D721Med (cell line): ENCODE data around the gene SERPINB3.
"Not testable (repeated sequence)": the region's sequence is repeated elsewhere in the genome, so short reads cannot be mapped to it uniquely, and the experiment has no call there.

Experiments
- DNase-seq: peaks from one replicate; pipeline ENCODE4 v3.0.0; 2011; ENCODE audit warnings: low spot score; ENCODE audit not compliant: insufficient read length
- FAIRE-seq: peaks from 2 replicates; lab custom pipeline; 2011; peaks lifted over from hg19 to GRCh38; lab: Jason Lieb, UNC
- TF ChIP-seq, protein P1 (sequence below): IDR thresholded peaks from 2 replicates; pipeline ENCODE4 v1.5.1; 2012; ENCODE audit warnings: mild to moderate bottlenecking, control low read depth; ENCODE audit not compliant: insufficient read depth; ENCODE audit errors: missing control alignments

The SERPINB3 gene

DNA sequence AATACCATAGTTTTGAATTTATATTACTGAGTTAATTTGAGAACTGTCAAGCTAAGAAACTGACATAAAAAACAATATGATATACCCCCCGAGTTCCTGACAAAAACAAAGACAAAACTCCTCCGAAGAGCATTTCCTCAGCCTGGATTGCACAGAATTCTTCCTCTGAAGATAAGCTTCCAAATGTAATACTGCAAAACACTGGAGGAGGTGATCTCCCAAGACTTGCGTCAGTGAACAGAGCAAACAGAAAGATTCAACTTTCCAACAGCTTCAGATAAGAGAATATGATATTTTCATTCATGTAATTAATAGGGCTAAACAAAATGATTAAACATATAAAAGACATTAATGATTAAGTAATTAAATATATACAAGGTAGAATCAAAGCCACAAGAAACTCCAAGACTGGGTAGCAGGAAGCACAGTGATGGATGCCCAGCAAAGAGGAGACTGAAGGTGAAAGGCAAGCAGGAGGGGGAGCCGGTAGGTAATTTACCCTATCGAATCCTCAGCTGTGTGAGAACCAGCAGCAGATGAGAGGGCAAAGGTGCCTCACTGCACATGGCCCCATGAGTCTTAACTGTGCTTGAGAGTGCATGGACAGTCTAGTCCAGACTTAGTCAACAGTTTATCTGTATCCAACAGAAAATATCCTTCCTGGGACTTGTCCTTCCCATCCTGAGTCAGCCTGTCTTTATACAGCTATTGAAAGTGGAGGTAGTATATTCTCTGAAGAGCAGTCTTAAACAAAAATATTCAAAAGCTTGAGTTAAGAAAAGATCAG lies 18.3 kb upstream of the SERPINB3 start:
- FAIRE-seq, result peak; percentile 90
- no peak for DNase-seq
- TF ChIP-seq, protein P1, sequence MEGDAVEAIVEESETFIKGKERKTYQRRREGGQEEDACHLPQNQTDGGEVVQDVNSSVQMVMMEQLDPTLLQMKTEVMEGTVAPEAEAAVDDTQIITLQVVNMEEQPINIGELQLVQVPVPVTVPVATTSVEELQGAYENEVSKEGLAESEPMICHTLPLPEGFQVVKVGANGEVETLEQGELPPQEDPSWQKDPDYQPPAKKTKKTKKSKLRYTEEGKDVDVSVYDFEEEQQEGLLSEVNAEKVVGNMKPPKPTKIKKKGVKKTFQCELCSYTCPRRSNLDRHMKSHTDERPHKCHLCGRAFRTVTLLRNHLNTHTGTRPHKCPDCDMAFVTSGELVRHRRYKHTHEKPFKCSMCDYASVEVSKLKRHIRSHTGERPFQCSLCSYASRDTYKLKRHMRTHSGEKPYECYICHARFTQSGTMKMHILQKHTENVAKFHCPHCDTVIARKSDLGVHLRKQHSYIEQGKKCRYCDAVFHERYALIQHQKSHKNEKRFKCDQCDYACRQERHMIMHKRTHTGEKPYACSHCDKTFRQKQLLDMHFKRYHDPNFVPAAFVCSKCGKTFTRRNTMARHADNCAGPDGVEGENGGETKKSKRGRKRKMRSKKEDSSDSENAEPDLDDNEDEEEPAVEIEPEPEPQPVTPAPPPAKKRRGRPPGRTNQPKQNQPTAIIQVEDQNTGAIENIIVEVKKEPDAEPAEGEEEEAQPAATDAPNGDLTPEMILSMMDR, result no peak

DNA sequence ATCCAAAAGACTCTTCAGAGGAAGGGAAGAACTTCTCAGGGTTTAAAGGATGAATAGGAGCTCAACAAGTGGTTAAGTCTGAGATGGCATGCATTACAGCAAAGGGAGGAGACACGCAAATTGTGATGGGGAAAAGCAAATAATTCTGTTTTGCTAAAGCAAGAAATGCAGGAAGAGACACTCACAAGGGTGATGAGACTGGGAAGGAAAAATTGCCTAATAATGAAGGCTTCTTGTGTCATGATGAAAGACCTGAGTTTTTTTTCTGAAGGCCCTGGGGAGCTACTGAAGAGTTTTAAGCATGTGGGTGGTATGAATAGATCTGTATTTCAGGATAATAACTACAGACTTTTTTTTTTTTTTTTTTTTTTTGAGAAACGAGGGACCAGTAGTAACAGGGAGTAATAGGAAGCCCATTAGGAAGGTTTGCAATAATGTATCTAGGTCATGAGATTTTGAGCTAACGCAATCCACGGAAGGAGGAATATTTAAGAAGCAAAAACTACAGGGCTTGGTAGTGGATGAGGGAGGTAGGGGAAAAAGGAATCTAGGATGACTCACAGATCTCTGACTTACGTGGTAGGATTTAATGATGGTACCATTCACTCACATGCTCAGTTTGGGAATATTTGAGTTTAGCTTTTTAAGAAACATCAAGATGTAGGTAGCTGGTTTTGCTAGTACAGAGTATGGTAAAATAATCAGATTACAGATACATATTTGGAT lies 16.0 kb upstream of the SERPINB3 start:
- TF ChIP-seq, protein P1, result no peak
- FAIRE-seq (peak; percentile 93), DNase-seq (no peak)

DNA sequence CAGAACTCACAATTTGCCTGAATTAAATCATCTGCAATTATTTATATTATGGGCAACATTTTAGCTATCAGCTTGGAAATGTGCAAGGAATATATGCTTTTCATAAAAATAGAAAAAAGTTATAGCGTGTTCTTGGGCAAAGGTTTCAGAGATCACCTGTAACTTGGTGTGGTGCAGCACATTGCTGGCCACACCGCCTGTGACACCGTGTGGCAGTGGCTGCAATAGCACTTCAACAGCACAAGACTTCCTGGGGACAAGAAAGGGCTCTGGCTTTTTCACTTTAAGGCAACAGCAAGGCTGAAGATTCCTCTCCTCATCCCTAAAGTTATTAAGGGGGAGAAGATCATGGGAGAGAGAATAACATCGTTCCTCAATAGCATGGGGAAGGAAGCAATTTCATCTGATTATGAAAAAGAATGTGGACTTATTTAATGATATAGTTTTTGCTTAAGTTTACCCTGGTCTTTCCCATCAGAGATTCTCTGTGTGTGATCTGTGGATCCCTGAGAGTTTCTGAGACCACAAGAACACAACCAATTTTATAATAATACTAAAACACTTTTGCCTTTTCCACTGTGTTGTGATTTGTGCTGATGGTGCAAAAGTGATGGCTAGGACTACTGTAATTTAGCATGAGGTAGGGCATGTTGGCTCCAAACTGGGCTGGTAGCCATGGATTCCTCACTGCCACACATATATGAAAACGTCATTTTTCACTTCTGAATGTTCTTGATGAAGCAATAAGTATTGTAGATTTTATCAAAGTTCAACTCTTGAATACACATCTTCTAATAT lies 15.0 kb upstream of the SERPINB3 start:
- FAIRE-seq, result peak; percentile 98
- TF ChIP-seq, protein P1, result peak; percentile 6
- no peak for DNase-seq

DNA sequence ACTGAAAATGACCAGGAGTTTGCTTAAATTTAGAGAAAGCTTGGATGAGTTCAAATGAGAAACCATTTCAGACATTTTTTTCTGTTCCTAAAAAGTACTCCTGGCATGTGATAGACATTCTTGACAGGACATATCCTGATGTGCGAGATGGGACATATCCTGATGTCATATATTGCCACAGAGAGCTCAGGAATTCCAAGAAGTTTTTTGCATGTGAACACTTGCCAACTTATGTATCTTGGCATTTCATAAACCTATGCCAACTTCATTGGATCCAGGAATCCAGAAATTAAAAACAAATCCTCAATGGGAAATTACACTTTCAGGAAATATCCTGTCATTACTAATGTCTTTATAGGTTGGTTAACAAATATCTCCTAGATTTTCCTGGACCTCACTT lies 2.9 kb upstream of the SERPINB3 start:
- DNase-seq, result no peak
- TF ChIP-seq, protein P1, result no peak
- no peak for FAIRE-seq

DNA sequence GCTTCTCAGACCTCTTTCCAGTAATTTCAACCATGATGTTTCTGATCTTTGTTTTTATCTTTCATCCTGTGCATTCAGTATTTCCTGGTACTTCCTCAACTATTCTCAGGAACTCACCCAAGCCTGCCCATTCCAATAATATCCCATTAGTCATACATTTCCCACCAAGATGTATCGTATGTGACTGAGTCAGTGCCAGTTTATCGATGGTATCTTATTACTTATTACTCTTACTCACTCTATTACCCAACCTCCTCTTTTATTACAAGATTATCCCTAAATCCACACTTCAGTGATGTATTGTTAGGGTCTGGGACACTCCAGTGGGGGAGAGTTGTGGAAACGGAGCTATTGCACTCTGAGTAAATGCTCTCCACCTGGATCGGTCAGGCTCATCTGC lies 2.8 kb downstream of the SERPINB3 start:
- not testable (repeated sequence) for DNase-seq, FAIRE-seq

DNA sequence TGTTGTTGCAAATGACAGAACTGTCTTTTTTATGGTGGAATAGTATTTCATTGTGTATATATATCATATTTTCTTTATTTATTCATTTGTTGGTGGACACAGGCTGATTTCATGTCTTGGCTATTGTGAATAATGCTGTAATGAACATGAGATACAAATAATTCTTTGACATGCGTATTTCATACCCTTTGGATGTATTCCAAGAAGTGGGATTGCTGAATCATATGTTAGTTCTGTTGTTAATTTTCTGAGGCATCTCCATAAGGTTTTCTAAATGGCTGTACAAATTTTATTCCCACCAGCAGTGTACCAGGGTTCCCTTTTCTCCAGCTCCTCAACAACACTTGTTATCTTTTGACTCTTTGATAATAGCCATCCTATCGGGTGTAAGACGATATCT lies 11.4 kb downstream of the SERPINB3 start:
- FAIRE-seq, DNase-seq: not testable (repeated sequence)

DNA sequence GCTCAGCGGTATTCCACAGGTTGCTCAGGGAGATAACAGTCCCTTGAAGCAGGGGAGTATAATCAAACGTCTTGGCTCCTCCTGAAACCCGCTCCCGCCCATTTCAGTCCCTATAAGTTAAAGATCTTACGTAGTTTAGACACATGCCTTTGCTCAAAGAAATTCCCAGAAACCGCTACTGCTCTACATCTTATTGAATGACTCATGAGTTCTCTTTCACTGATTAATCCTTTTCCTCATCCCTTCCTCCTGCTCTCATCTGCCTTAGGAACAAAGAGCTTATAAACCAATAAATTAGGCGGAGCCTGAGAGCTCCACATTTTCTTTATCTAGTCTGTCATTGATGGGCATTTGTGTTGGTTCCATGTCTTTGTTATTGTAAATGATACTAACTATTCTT lies 13.5 kb downstream of the SERPINB3 start:
- FAIRE-seq (peak; percentile 73), DNase-seq (no peak)
- TF ChIP-seq, protein P1, result no peak
